Spleen (tissue), 7 donors: Measurements from ENCODE around the gene TBC1D22A.

Source experiments
- POLR2AphosphoS5 ChIP-seq, 3 donors: sonication (generic); formaldehyde crosslinking; IDR thresholded peaks; one replicate each; pipeline ENCODE4 v1.5.1; 2017; ENCODE audit warnings: antibody characterized with exemption in 3 of 3
- TF ChIP-seq, protein P1 (sequence below), 11 experiments: fragments of 200-600 bp in 7 of 11; fragments of 450-650 bp in 4 of 11; sonication (generic) in 4 of 11; IDR thresholded peaks in 8 of 11; conservative IDR thresholded peaks in 3 of 11; 1 replicate in 7 of 11; 2 replicates in 4 of 11; pipeline versions ENCODE4 v1.4.0 to v1.8.0; 2016 to 2021; ENCODE audit warnings: antibody characterized with exemption in 11 of 11, inconsistent platforms in 4 of 11, mild to moderate bottlenecking in 1 of 11
- donor health status: DM: no; HTN: no; CAD: no; lungs with moderate emphysema.
- donor health status: DM: no; HTN: no; CAD: no.
- donor health status: DM: no; HTN: no; CAD: no.

DNA sequence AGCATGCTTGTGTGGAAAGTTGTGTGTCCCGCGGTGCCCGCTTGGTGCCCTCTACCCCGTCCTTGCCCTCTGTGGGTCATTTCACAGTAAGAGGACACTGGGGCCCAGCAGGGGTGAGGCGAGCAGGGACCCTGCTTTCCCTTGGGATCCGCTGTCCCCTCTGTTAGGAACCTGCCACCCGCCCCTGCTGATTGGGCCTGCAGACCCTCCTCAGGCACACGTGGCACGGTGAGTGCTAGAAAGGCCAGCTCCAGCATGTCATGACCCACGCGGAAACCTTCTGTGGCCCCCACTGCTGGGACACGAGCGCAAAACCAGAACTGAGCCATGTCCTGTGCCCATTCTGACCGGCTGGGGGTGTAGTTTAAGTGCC, 353.1 kb downstream of the TBC1D22A start:
- TF ChIP-seq, protein P1, sequence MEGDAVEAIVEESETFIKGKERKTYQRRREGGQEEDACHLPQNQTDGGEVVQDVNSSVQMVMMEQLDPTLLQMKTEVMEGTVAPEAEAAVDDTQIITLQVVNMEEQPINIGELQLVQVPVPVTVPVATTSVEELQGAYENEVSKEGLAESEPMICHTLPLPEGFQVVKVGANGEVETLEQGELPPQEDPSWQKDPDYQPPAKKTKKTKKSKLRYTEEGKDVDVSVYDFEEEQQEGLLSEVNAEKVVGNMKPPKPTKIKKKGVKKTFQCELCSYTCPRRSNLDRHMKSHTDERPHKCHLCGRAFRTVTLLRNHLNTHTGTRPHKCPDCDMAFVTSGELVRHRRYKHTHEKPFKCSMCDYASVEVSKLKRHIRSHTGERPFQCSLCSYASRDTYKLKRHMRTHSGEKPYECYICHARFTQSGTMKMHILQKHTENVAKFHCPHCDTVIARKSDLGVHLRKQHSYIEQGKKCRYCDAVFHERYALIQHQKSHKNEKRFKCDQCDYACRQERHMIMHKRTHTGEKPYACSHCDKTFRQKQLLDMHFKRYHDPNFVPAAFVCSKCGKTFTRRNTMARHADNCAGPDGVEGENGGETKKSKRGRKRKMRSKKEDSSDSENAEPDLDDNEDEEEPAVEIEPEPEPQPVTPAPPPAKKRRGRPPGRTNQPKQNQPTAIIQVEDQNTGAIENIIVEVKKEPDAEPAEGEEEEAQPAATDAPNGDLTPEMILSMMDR (IDR thresholded peaks at IDR 0.05 in 8 of 11, conservative IDR thresholded peaks at IDR 0.05 in 3 of 11), result no peak
- no peak for TF ChIP-seq POLR2AphosphoS5 (IDR thresholded peaks at IDR 0.05)
